H9 (cell line): ENCODE results near the gene EML1. TPM values are rescaled to one million over a fixed set of nuclear protein-coding genes. Genes with fewer than 3 reads are reported as not detected.

Source experiments
- DNase-seq: peaks from one replicate; pipeline ENCODE4 v3.0.0-alpha.2; 2017
- H2AFZ ChIP-seq: one replicate; pipeline ENCODE4 v1.6.1; 2013; ENCODE audit warnings: mild to moderate bottlenecking, low read length, control low read depth, moderate library complexity
- H2AK5ac ChIP-seq: 2 replicates; pipeline ENCODE4 v1.6.1; 2013; ENCODE audit warnings: low read length, control low read depth, mixed read lengths; ENCODE audit not compliant: insufficient read length
- H2BK120ac ChIP-seq: one replicate; pipeline ENCODE4 v1.6.1; 2013; ENCODE audit warnings: low read depth, mild to moderate bottlenecking, low read length, control low read depth, inconsistent platforms; ENCODE audit not compliant: poor library complexity, severe bottlenecking
- H2BK12ac ChIP-seq: 2 replicates; pipeline ENCODE4 v1.6.1; 2013; ENCODE audit warnings: low read length, control low read depth, mixed read lengths, low read depth; ENCODE audit not compliant: insufficient read length
- H2BK15ac ChIP-seq: 2 replicates; pipeline ENCODE4 v1.6.1; 2013; ENCODE audit warnings: low read depth, low read length, control low read depth
- H2BK20ac ChIP-seq: one replicate; pipeline ENCODE4 v1.6.1; 2013; ENCODE audit warnings: low read depth, mild to moderate bottlenecking, low read length, control low read depth, inconsistent platforms; ENCODE audit not compliant: poor library complexity, severe bottlenecking
- H2BK5ac ChIP-seq: 2 replicates; pipeline ENCODE4 v1.6.1; 2013; ENCODE audit warnings: low read length, control low read depth, mixed read lengths; ENCODE audit not compliant: insufficient read length
- H3K14ac ChIP-seq: 2 replicates; pipeline ENCODE4 v1.6.1; 2013; ENCODE audit warnings: low read length, control low read depth; ENCODE audit not compliant: insufficient read depth
- H3K18ac ChIP-seq: 2 replicates; pipeline ENCODE4 v1.6.1; 2013; ENCODE audit warnings: low read depth, mild to moderate bottlenecking, mixed read lengths, low read length, control low read depth; ENCODE audit not compliant: insufficient read length
- H3K23ac ChIP-seq: 2 replicates; pipeline ENCODE4 v1.6.1; 2013; ENCODE audit warnings: low read length, control low read depth, mixed read lengths, low read depth; ENCODE audit not compliant: insufficient read length
- H3K23me2 ChIP-seq: 2 replicates; pipeline ENCODE4 v1.6.1; 2013; ENCODE audit warnings: low read depth, mild to moderate bottlenecking, mixed read lengths, low read length, control low read depth; ENCODE audit not compliant: insufficient read length, poor library complexity, severe bottlenecking
- H3K27ac ChIP-seq: 2 replicates; pipeline ENCODE4 v1.5.1; 2013; ENCODE audit warnings: low read length, control low read depth, mixed read lengths, low read depth; ENCODE audit not compliant: insufficient read length
- H3K27me3 ChIP-seq: 2 replicates; pipeline ENCODE4 v1.6.1; 2013; ENCODE audit warnings: low read length, control low read depth, inconsistent platforms; ENCODE audit not compliant: insufficient read depth
- H3K4ac ChIP-seq: 2 replicates; pipeline ENCODE4 v1.6.1; 2013; ENCODE audit warnings: low read depth, mild to moderate bottlenecking, control low read depth, inconsistent platforms, low read length, moderate library complexity
- H3K4me1 ChIP-seq: 2 replicates; pipeline ENCODE4 v1.6.1; 2013; ENCODE audit warnings: low read length, control low read depth, inconsistent platforms; ENCODE audit not compliant: insufficient read depth
- H3K4me2 ChIP-seq: 2 replicates; pipeline ENCODE4 v1.6.1; 2013; ENCODE audit warnings: low read length, control low read depth, mixed read lengths; ENCODE audit not compliant: insufficient read length, insufficient read depth
- H3K56ac ChIP-seq: 2 replicates; pipeline ENCODE4 v1.6.1; 2013; ENCODE audit warnings: low read depth, mild to moderate bottlenecking, mixed read lengths, low read length, control low read depth; ENCODE audit not compliant: insufficient read length
- H3K79me1 ChIP-seq: 2 replicates; pipeline ENCODE4 v1.6.1; 2013; ENCODE audit warnings: low read depth, mild to moderate bottlenecking, moderate library complexity, low read length, control low read depth, inconsistent platforms; ENCODE audit not compliant: insufficient read depth, poor library complexity, severe bottlenecking
- H3K79me2 ChIP-seq: 2 replicates; pipeline ENCODE4 v1.6.1; 2013; ENCODE audit warnings: low read length, control low read depth, inconsistent platforms; ENCODE audit not compliant: insufficient read depth
- H3K9ac ChIP-seq: 2 replicates; pipeline ENCODE4 v1.6.1; 2013; ENCODE audit warnings: low read length, control low read depth, mixed read lengths; ENCODE audit not compliant: insufficient read length; ENCODE audit errors: extremely low read depth
- H3K9me3 ChIP-seq: one replicate; pipeline ENCODE4 v1.6.1; 2013; ENCODE audit warnings: low read depth, low read length, inconsistent platforms; ENCODE audit not compliant: control insufficient read depth
- H3T11ph ChIP-seq: one replicate; pipeline ENCODE4 v1.6.1; 2013; ENCODE audit warnings: mild to moderate bottlenecking, low read length, control low read depth, inconsistent platforms
- H4K20me1 ChIP-seq: one replicate; pipeline ENCODE4 v1.6.1; 2013; ENCODE audit not compliant: control insufficient read depth, insufficient read length, insufficient read depth
- H4K5ac ChIP-seq: 2 replicates; pipeline ENCODE4 v1.6.1; 2013; ENCODE audit warnings: low read depth, mild to moderate bottlenecking, mixed read lengths, low read length, control low read depth; ENCODE audit not compliant: insufficient read length
- H4K8ac ChIP-seq: replicated peaks from 2 replicates; pipeline ENCODE4 v1.6.1; 2013; ENCODE audit warnings: low read length, control low read depth, mixed read lengths, low read depth; ENCODE audit not compliant: insufficient read length
- H4K91ac ChIP-seq: 2 replicates; pipeline ENCODE4 v1.6.1; 2013; ENCODE audit warnings: low read depth, mild to moderate bottlenecking, moderate library complexity, mixed read lengths, low read length, control low read depth; ENCODE audit not compliant: insufficient read length
- H3K27ac Mint-ChIP-seq, 3 experiments: 2 replicates in 2 of 3; 3 replicates in 1 of 3; pipeline ENCODE4 v1.8.0; 2020 to 2021; ENCODE audit warnings: mixed read lengths in 3 of 3, mild to moderate bottlenecking in 1 of 3, moderate library complexity in 1 of 3
- H3K27me3 Mint-ChIP-seq: 2 replicates; pipeline ENCODE4 v1.8.0; 2021; ENCODE audit warnings: low read depth, mild to moderate bottlenecking, moderate library complexity, mixed read lengths
- H3K36me3 Mint-ChIP-seq, 3 experiments: 2 replicates in 2 of 3; 3 replicates in 1 of 3; pipeline ENCODE4 v1.8.0; 2020 to 2021; ENCODE audit warnings: low read depth in 3 of 3, mixed read lengths in 3 of 3; ENCODE audit not compliant: insufficient read depth in 1 of 3
- H3K4me1 Mint-ChIP-seq, 2 experiments: 2 replicates each; pipeline ENCODE4 v1.8.0; 2020; ENCODE audit warnings: mixed read lengths in 2 of 2
- H3K4me3 Mint-ChIP-seq, 2 experiments: 2 replicates in 1 of 2; 3 replicates in 1 of 2; pipeline ENCODE4 v1.8.0; 2020 to 2021; ENCODE audit warnings: mild to moderate bottlenecking in 2 of 2, mixed read lengths in 2 of 2, moderate library complexity in 1 of 2
- H3K9me3 Mint-ChIP-seq, 2 experiments: 2 replicates in 1 of 2; 3 replicates in 1 of 2; pipeline ENCODE4 v1.8.0; 2020; ENCODE audit warnings: mild to moderate bottlenecking in 2 of 2, mixed read lengths in 2 of 2, moderate library complexity in 1 of 2
- CTCF ChIP-seq: fragments of 200-600 bp; sonication (generic); conservative IDR thresholded peaks from 3 replicates; pipeline ENCODE4 v1.8.0; 2021; ENCODE audit warnings: antibody characterized with exemption, mild to moderate bottlenecking
- WGBS: extraction: QIAGEN DNeasy Blood & Tissue Kit; methylation state at CpG from one replicate; pipeline ENCODE4 v1.1.7; 2013; ENCODE audit warnings: missing lambda C conversion rate, low lambda C conversion rate, mixed read lengths; ENCODE audit not compliant: insufficient read length; ENCODE audit errors: extremely low coverage; 5-methylcytosine and 5-hydroxymethylcytosine counted together
- total RNA-seq: library from RNA; stranded (reverse); gene quantifications from 2 replicates; pipeline ENCODE4 v1.2.1, GENCODE V29; 2021

Gene EML1
- total RNA-seq, 1 experiment from 2014 or later, result 16.7 TPM

GRCh38 chr14:99874306-99874705, 81.1 kb downstream of the EML1 start:
- H4K8ac ChIP-seq, result no peak overlapping the region
- H3K79me1 ChIP-seq, result no peaks in the 10 kb centered on the region
- H3K18ac ChIP-seq, result no peak overlapping the region
- Mint-ChIP-seq H3K27me3 (peaks cover 33% of the 10 kb centered on the region), H3K4me1 (peaks cover 56 to 60% of the 10 kb centered on the region in 2 experiments), H3K36me3 (peaks cover 0 to 3% (median 2%) of the 10 kb centered on the region in 3 experiments; a peak in 4 of 7 replicates), H3K27ac (no peak overlapping the region), H3K4me3 (no peak overlapping the region), H3K9me3 (no peaks in the 10 kb centered on the region; a peak in 1 of 5 replicates)
- no peaks in the 10 kb centered on the region for H4K20me1 ChIP-seq
- no peak overlapping the region for H2AFZ ChIP-seq
- no peak overlapping the region for H4K5ac ChIP-seq
- H3K79me2 ChIP-seq, result no peaks in the 10 kb centered on the region
- no peak overlapping the region for H2BK20ac ChIP-seq
- H3K23ac ChIP-seq, result no peak overlapping the region
- no peaks in the 10 kb centered on the region for H3K27me3 ChIP-seq
- H3K4me1 ChIP-seq, result peaks cover 8% of the 10 kb centered on the region; the same call in 1 of the 2 replicates
- no peak overlapping the region for H2BK12ac ChIP-seq
- no peaks in the 10 kb centered on the region for H3K9me3 ChIP-seq
- no CpG with 5 or more reads among the region's 4 CpGs for WGBS
- H3K27ac ChIP-seq, result no peak overlapping the region
- DNase-seq, result no peak
- no peak overlapping the region for H2BK120ac ChIP-seq
- TF ChIP-seq CTCF, result no peak
- no peak overlapping the region for H2BK5ac ChIP-seq
- H3K4ac ChIP-seq, result no peak overlapping the region
- H3K9ac ChIP-seq, result no peak overlapping the region
- H2BK15ac ChIP-seq, result no peak overlapping the region
- no peak overlapping the region for H3K14ac ChIP-seq
- H3K23me2 ChIP-seq, result no peaks in the 10 kb centered on the region
- H3K4me2 ChIP-seq, result no peak overlapping the region
- no peak overlapping the region for H3K56ac ChIP-seq
- no peak overlapping the region for H2AK5ac ChIP-seq
- H4K91ac ChIP-seq, result no peak overlapping the region
- H3T11ph ChIP-seq, result no peak overlapping the region
